ENCODE results near the gene NPAS3. TPM values are rescaled to one million over a fixed set of nuclear protein-coding genes. Genes with fewer than 3 reads are reported as not detected.

Gene NPAS3
- total and polyA plus RNA-seq, 11 donors = 0.15 to 3.4 (median 0.92) TPM

DNA sequence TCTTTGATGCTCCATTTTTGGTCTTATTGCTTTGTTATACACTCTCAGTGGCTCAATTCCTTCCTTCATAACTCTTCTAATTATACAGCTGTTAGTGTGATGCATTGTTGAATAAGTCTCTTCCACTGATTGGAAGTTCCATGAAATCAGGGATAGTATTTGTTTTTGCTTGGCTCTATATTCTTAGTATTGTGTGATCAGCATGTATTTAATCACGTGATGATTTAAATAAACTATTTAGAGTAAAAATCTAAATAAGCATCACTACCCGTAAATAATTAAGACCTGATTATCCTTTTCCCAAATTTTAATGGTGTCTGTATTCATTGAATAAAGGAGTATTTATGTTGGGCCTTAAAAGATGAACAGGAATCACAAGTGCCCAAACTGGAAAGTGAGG, 355.7 kb downstream of the NPAS3 start:
- Histone ChIP-seq H3K27ac (no peak overlapping the region), H3K36me3 (no peaks in the 10 kb centered on the region), H3K4me1 (no peaks in the 10 kb centered on the region), H3K4me3 (no peak overlapping the region), H3K27me3 (no peaks in the 10 kb centered on the region), H3K9me3 (no peaks in the 10 kb centered on the region)
- 93 to 96% (median 95%) methylated on average over 2 of the region's 2 CpGs for WGBS, 4 donors
- no peak for TF ChIP-seq POLR2A (IDR thresholded peaks at IDR 0.05)
- intact Hi-C loops (cut with DNase I) = no loop called here
- ATAC-seq = no peak
- no peak for DNase-seq

GRCh38 chr14:33297565-33297964, 358.9 kb downstream of the NPAS3 start:
- whole genome bisulfite sequencing, 4 donors = 30 to 51% (median 37%) methylated on average over 4 of the region's 4 CpGs

DNA sequence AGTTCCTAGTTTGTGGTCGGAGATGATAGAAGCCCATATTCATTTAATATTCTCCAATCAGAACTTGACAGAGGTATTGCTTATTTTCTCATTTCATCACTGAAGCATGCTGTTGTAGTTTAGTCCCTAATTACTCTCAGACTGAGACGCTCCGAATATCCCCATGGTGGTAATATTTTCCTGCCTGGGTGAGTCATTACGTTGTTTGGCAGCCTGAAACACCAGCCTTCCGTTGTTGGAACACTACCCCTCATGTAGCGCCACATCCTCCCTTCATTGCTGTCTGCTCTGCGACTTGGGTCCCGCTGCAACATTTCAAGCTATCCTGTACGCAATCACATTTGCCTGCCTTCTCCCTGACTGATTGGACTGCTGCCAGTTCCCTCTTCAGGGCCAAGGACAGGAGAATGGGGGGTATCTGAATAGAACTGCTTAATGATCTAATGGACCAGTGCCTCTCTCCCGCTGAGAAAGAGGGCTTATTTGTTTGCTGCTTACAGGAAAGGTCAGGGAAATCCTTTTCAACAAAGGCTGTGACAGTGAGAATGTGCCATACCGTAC, 369.1 kb downstream of the NPAS3 start:
- 56 to 65% (median 58%) methylated on average over 11 of the region's 11 CpGs for WGBS, 4 donors

More at GRCh38 chr14:33297565-33297964, 358.9 kb downstream of the NPAS3 start:
- no peak overlapping the region for H3K27ac ChIP-seq
- TF ChIP-seq POLR2A (IDR thresholded peaks at IDR 0.05) = no peak
- TF ChIP-seq CTCF (IDR thresholded peaks at IDR 0.05) = no peak
- ATAC-seq (no peak), DNase-seq (no peak)
- no peak overlapping the region for H3K4me3 ChIP-seq
- no peaks in the 10 kb centered on the region for H3K4me1 ChIP-seq
- intact Hi-C loops (cut with DNase I) = no loop called here
- H3K27me3 ChIP-seq = no peaks in the 10 kb centered on the region
- H3K36me3 ChIP-seq = no peaks in the 10 kb centered on the region
- H3K9me3 ChIP-seq = no peaks in the 10 kb centered on the region

DNA sequence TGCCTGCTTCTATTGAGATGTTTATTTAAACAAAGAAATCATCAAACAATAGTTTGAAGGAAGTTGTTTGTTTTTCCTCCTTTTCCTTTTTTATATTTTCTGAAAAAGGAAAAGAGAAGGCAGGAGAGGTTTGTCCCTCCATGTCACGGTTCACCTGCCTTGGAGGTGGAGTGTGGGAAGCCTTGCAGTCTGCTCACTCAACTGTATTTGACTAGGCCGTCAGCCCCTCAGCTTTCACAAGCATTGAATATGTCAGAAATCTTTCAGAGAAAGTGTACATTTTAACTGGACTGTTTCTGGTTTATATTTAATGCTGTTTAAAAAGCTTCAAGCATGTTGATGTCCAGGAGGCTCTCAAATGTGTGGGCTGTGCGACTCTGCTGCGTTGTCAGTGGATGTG, 370.4 kb downstream of the NPAS3 start:
- H3K4me1 ChIP-seq = no peaks in the 10 kb centered on the region
- no peaks in the 10 kb centered on the region for H3K9me3 ChIP-seq
- H3K4me3 ChIP-seq = no peak overlapping the region
- intact Hi-C loops (cut with DNase I) = no loop called here
- 85 to 94% (median 89%) methylated on average over 4 of the region's 4 CpGs for WGBS, 4 donors
- DNase-seq (no peak), ATAC-seq (no peak)
- H3K36me3 ChIP-seq = no peaks in the 10 kb centered on the region
- no peak overlapping the region for H3K27ac ChIP-seq
- H3K27me3 ChIP-seq = no peaks in the 10 kb centered on the region
- TF ChIP-seq CTCF (IDR thresholded peaks at IDR 0.05) = no peak
- TF ChIP-seq POLR2A (IDR thresholded peaks at IDR 0.05) = no peak

More for the DNA sequence above, 369.1 kb downstream of the NPAS3 start:
- Histone ChIP-seq H3K4me1 (no peaks in the 10 kb centered on the region), H3K4me3 (no peak overlapping the region), H3K27ac (no peak overlapping the region), H3K36me3 (no peaks in the 10 kb centered on the region), H3K27me3 (no peaks in the 10 kb centered on the region), H3K9me3 (no peaks in the 10 kb centered on the region)
- DNase-seq (peak in 4 of 5 donors; percentile 33 to 63 (median 38)), ATAC-seq (peak in 3 of 4 donors; percentile 70 to 95 (median 85))
- intact Hi-C loops (cut with DNase I) = no loop called here
- TF ChIP-seq POLR2A (IDR thresholded peaks at IDR 0.05) = no peak
- TF ChIP-seq CTCF (IDR thresholded peaks at IDR 0.05) = no peak

- ATAC-seq = no peak
These were observed 376.5 kb downstream of the NPAS3 start for GRCh38 chr14:33315217-33315616.

More at GRCh38 chr14:33315217-33315616, 376.5 kb downstream of the NPAS3 start:
- Histone ChIP-seq H3K36me3 (no peaks in the 10 kb centered on the region), H3K4me3 (no peak overlapping the region), H3K27me3 (no peaks in the 10 kb centered on the region), H3K27ac (no peak overlapping the region), H3K4me1 (no peaks in the 10 kb centered on the region), H3K9me3 (no peaks in the 10 kb centered on the region)
- 79 to 83% (median 81%) methylated on average over 3 of the region's 3 CpGs for WGBS, 4 donors
- intact Hi-C loops (cut with DNase I) = no loop called here
- no peak for DNase-seq
- TF ChIP-seq CTCF (IDR thresholded peaks at IDR 0.05) = no peak
- TF ChIP-seq POLR2A (IDR thresholded peaks at IDR 0.05) = no peak
